ENCODE results near the gene MEMO1. TPM values are rescaled to one million over a fixed set of nuclear protein-coding genes. Genes with fewer than 3 reads are reported as not detected.

Gene MEMO1
- total RNA-seq, 2 donors from 2014 or later: 40.2 to 52.0 TPM

DNA sequence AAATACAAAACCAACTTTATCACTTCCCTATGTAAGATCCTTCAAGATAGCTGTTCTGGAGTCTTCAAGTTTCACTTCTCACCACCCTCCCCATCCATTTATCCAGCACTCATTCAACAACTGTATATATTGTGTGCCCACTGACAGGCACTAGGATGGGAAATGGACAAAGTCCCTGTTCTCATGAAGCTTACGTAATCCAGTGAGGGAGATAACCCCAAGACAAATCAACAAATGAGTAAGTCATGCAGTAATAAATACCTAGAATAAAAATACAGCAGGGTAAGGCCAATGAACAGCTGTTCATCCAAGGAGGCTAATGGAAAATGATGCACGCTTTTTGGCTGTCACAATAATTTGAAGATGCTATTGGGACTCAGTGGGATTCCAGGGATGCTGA is 133.8 kb downstream of the MEMO1 start:
- no peaks in the 10 kb centered on the region for H3K4me1 Mint-ChIP-seq
- no peaks in the 10 kb centered on the region for H3K36me3 Mint-ChIP-seq (ENCODE audit: low read depth)
- Histone ChIP-seq H3K27me3 (ENCODE audit: control insufficient read depth, insufficient read depth, low read length, poor library complexity, severe bottlenecking) (no peaks in the 10 kb centered on the region), H3K4me1 (ENCODE audit: control insufficient read depth, insufficient read depth, low read length) (no peaks in the 10 kb centered on the region), H3K4me3 (ENCODE audit: low read length) (no peak overlapping the region), H3K9ac (ENCODE audit: extremely low read depth, low read length, poor library complexity, severe bottlenecking) (no peak overlapping the region), H3K9me3 (ENCODE audit: control insufficient read depth, low read length) (no peaks in the 10 kb centered on the region), H3K27ac (ENCODE audit: low read depth, low read length) (no peak overlapping the region), H3K36me3 (ENCODE audit: control insufficient read depth, insufficient read depth, low read length) (peaks cover 10% of the 10 kb centered on the region)
- no peak overlapping the region for H3K4me3 Mint-ChIP-seq
- no peak for TF ChIP-seq CTCF (conservative IDR thresholded peaks at IDR 0.05)
- no peaks in the 10 kb centered on the region for H3K9me3 Mint-ChIP-seq
- DNase-seq: no peak
- no peaks in the 10 kb centered on the region for H3K27me3 Mint-ChIP-seq (ENCODE audit: insufficient read depth)
- no peak overlapping the region for H3K27ac Mint-ChIP-seq
- 80 to 89% methylated on average over 1 to 2 of the region's 2 CpGs for WGBS, 2 experiments (ENCODE audit: insufficient coverage in 1 of 2, insufficient read length in 1 of 2)

- no peaks in the 10 kb centered on the region for H3K27me3 ChIP-seq (ENCODE audit: control insufficient read depth, insufficient read depth, low read length, poor library complexity, severe bottlenecking)
- no peaks in the 10 kb centered on the region for H3K4me1 ChIP-seq (ENCODE audit: control insufficient read depth, insufficient read depth, low read length)
- no peak overlapping the region for H3K9ac ChIP-seq (ENCODE audit: extremely low read depth, low read length, poor library complexity, severe bottlenecking)
- no peak overlapping the region for H3K4me3 ChIP-seq (ENCODE audit: low read length)
- H3K4me1 Mint-ChIP-seq: no peaks in the 10 kb centered on the region
- H3K27ac Mint-ChIP-seq: no peak overlapping the region
- no peaks in the 10 kb centered on the region for H3K9me3 Mint-ChIP-seq
- H3K36me3 Mint-ChIP-seq (ENCODE audit: low read depth): no peaks in the 10 kb centered on the region
- TF ChIP-seq CTCF (conservative IDR thresholded peaks at IDR 0.05): no peak
- DNase-seq: no peak
- 100% methylated on average over 1 of the region's 2 CpGs; no CpG with 5 or more reads in 1 of the 2 experiments for WGBS, 2 experiments (ENCODE audit: insufficient coverage in 1 of 2, insufficient read length in 1 of 2)
- peaks cover 10% of the 10 kb centered on the region for H3K36me3 ChIP-seq (ENCODE audit: control insufficient read depth, insufficient read depth, low read length)
- H3K27ac ChIP-seq (ENCODE audit: low read depth, low read length): no peak overlapping the region
- H3K4me3 Mint-ChIP-seq: no peak overlapping the region
- no peaks in the 10 kb centered on the region for H3K9me3 ChIP-seq (ENCODE audit: control insufficient read depth, low read length)
- no peaks in the 10 kb centered on the region for H3K27me3 Mint-ChIP-seq (ENCODE audit: insufficient read depth)
Measured at GRCh38 chr2:31874071-31874470, 136.7 kb downstream of the MEMO1 start.

- Mint-ChIP-seq H3K27ac (no peak overlapping the region), H3K9me3 (no peaks in the 10 kb centered on the region), H3K27me3 (ENCODE audit: insufficient read depth) (no peaks in the 10 kb centered on the region), H3K4me1 (no peaks in the 10 kb centered on the region), H3K36me3 (ENCODE audit: low read depth) (peaks cover 13% of the 10 kb centered on the region), H3K4me3 (no peak overlapping the region)
- Histone ChIP-seq H3K4me1 (ENCODE audit: control insufficient read depth, insufficient read depth, low read length) (no peaks in the 10 kb centered on the region), H3K4me3 (ENCODE audit: low read length) (no peak overlapping the region), H3K36me3 (ENCODE audit: control insufficient read depth, insufficient read depth, low read length) (peaks cover 10% of the 10 kb centered on the region), H3K27ac (ENCODE audit: low read depth, low read length) (no peak overlapping the region), H3K27me3 (ENCODE audit: control insufficient read depth, insufficient read depth, low read length, poor library complexity, severe bottlenecking) (no peaks in the 10 kb centered on the region), H3K9ac (ENCODE audit: extremely low read depth, low read length, poor library complexity, severe bottlenecking) (no peak overlapping the region), H3K9me3 (ENCODE audit: control insufficient read depth, low read length) (no peaks in the 10 kb centered on the region)
- no peak for TF ChIP-seq CTCF (conservative IDR thresholded peaks at IDR 0.05)
- no peak for DNase-seq
Measured at GRCh38 chr2:31865215-31865614, 145.6 kb downstream of the MEMO1 start.
